DMS153 treated with DMSO at 0.1 percent for 48 hours (cell line): ENCODE results near the gene QSER1.
"Not testable (repeated sequence)": the region's sequence is repeated elsewhere in the genome, so short reads cannot be mapped to it uniquely, and the experiment has no call there.

Source experiments
- DNase-seq: peaks from one replicate; lab custom pipeline; 2025; ENCODE audit not compliant: unreplicated experiment; lab: John Stamatoyannopoulos, UW

The QSER1 gene

DNA sequence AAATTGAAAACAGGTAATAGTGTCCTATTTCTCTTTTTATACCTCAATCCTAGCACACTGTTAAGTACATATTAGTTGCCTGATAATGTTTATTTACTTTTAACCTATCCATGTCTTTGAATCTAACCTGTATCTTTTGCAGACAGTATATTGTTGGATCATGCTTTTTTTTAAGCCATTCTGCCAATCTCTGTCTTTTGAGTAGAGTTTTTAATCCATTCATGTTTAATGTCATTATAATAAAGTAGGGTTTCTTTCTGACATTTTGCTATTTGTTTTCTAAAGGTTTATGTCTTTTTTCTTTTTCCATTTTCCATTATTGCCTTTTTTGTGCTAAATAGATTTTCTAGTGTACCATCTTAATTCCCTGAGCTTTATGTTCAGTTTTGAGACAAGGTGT is 99.3 kb downstream of the QSER1 start:
- no peak for DNase-seq

DNA sequence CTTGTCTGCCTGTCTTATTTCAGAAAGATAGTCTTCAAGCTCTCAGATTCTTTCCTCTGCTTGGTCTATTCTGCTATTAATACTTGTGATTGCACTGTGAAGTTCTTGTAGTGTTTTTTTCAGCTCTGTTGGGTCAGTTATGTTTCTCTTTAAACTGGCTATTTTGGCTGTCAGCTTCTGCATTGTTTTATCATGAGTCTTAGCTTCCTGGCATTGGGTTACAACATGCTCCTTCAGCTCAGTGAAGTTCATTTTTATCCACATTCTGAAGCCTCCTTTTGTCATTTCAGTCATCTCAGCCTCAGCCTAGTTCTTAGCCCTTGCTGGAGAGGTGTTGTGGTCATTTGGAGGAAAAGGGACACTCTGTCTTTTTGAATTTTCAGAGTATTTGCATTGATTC is 107.6 kb downstream of the QSER1 start:
- no peak for DNase-seq

DNA sequence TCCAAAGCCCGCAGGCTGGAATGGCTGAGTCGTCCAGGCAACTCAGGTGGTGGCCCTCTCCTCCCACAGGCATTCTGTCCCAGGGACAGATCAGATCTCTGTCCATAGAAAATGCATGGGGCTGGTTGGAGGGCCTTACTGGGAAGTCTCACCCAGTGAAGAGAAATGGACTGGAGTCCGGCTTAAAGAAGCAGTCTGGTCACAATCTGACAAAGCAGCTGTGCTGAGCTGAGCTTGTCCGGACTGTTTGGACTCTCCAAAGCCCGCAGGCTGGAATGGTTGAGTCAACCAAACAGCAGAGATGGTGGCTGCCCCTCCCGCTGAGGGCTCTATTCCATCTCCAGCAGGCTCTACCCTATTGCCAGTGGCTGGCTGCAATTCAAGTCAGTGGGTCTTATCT is 108.7 kb downstream of the QSER1 start:
- no peak for DNase-seq

DNA sequence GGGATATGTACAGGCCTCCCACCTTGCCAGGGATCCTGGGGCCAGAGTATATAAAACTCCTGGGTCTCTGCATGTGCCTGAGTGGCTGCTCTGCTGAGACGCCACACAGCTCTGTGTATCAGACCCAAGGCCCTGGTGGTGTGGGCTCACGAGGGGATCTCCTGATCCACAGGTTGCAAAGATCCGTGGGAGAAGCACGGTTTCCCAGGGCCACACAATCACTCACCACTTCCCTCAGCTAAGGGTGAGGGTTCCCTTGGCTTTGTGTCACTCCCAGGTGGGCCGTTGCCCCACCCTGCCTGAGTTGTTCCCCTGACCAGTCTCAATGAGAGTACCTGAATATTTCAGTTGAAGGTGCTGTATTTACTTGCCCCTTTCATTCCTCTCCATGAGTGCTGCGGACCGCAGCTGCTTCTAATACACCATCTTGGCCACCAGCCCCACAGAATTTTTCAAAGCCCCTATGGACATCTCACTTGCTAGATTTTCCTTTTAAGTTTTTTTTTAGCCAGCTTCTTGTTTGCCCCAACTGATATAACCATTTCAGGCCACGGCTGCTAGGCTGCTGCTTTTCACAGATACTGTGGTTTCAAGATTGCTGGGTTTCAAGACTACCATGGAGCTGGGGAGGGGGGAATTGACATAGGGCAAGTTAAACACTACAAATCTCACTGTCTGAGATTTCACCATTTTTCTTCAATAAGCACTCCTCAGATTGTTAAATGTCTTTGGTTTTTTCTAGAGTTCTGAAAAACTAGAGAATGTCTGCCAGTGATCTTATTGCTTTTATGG is 109.3 kb downstream of the QSER1 start:
- DNase-seq: no peak

DNA sequence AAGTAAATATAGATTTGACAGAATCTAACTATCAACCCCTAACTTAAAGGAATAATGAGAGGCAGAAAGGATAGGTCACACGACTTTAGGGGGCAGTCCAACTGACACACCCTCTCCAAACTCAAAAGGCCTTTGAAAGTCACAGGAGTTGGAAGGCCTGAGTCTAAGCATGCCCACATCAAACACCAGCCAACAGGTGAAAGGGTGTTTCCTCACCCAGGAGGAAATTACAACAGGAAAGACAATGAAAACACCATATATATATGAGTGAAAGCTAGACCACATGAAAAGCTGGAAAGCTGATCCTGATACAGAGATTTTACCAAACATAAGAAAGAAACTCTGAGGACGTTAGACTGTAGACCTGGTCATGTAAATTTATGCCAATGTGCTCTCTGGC is 112.6 kb downstream of the QSER1 start:
- DNase-seq: no peak

DNA sequence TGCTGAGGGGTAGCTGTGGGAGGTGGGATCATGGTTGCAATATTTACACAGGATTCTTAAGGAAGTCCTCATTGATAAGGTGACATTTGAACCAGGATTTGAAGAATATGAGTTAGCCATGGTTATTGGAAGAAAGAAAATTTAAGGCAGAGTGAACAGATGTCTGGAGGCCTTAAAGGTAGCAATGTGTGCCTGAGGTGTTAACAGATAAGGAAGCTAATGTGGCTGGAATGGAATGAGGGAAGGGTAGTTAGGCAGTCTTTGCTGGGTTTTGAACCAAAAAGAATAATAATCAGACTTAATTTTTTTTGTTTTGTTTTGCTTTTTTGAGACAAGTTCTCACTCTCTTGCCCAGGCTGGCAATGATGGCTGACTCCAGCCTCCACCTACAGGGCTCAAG is 113.4 kb downstream of the QSER1 start:
- no peak for DNase-seq

DNA sequence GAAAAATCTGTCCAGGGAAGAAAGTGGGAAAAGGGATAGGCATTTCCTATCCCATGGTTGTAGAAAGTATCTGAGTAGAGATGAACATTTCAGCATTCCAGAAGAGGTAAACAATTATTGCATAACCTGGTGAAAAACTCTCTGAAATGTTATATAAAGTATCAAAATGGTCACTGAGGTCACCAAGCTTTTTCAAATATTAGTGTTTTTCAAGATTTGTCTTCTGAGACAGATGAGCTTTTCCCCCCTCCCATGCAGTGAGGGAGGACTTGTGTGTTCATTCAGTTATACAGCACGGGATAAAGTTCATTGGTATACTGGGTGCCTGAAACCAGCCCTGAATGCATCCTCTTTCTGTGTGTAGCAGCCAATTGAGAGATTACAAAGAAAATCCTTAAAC is 121.1 kb downstream of the QSER1 start:
- no peak for DNase-seq

DNA sequence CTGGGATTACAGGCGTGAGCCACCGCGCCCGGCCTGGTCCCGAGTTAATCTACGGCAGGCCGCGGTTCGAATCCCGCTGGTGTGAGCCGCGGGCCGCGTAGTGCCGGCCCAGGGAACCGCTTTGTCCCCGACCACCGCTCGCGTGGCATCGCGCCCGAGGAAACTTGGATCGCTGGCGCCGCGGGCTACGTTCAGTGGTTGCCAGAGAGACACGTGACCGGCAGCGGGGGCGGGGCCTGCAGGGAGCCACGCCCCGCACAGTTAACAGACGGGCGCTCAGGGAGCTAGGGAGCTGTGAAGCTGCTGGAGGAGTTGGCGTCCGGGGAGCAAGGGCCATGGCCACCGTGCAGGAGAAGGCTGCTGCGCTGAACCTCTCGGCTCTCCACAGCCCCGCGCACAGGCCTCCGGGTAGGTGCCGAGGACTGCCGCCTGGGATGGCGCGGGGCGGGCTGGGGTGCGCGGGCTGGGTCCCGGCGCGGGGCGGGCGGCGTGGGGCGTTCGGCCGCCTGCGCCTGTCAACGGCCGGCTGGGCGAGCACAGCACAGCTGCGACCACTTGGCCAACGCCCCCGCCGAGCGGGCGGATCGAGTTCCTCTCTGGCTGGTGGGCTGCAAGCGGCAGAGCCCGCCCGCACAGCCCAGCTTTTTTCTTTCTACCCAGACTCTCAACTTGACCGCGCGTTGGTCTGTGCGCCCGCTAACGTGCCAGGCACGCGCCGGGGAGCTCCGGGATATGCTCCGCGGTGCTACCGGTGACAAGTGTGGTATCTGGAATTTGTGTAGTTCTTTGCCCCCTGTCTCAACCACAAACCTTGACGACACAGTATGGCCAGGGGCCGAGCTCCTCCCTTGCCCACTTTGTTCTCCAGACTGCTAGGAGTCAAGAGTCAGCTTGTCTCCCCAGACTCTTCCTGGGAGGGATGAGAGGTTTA is 123.3 kb downstream of the QSER1 start, which contains the start of gene DEPDC7:
DEPDC7 (plus strand) TSS at position 258 of the 931 bp plus-strand sequence; CDS start at position 336, 78 bp downstream.
- peak; percentile 95 for DNase-seq

DNA sequence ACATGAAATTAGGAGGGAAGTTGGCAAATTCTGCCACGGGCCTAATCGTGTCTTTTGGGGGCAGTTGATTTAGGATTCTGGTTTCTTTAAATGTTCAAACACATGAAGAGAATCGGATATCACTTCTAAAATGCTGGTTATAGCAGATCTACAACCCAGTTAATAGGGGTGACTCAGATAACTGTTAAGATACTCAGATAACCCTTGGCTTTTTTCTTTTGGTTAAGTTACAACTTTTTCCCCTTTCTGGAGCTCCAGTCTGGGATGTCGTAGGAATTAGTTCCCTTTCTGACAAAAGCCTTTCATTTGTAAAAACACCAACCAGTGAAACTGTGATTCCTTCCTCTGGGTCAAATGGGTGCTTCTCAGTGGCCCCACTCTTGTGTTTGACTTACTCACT is 124.0 kb downstream of the QSER1 start:
- no peak for DNase-seq

DNA sequence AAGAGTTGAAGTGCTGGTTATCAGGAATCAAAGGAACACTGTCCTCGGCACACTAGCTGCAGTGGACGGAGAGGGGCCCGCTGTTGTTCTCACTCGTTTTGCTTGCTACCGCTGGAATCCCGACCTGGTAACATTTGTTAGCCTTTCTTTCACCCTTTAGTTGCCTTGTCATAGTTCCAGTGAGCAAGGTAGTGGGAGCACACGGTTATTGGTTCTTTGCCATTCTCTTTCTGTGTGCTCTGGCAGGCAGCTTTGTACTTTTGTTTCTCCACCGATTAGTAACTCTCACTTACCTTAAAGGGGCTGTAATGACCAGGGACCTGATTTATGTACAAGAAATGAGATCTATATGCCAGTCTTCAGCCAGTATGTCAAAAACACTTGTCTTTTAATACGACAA is 124.9 kb downstream of the QSER1 start:
- DNase-seq: no peak

DNA sequence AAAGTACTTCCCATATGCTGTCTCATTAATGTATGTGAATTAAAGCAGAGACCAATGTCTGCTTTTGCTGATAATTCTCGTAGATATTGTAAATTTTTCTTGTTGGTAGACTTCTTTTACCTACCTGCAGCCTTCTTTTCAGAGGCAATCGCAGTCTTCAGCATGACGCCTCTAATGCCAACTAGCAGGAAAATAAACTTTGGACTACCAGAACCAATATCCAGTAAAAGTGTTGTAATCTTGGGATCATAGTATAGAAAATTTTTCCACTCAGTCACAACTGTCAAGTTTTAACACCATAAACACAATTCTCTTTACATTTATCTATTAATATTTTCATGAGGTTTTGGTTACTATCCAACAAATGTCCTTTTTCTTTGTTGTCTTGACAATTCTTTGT is 125.4 kb downstream of the QSER1 start:
- no peak for DNase-seq

DNA sequence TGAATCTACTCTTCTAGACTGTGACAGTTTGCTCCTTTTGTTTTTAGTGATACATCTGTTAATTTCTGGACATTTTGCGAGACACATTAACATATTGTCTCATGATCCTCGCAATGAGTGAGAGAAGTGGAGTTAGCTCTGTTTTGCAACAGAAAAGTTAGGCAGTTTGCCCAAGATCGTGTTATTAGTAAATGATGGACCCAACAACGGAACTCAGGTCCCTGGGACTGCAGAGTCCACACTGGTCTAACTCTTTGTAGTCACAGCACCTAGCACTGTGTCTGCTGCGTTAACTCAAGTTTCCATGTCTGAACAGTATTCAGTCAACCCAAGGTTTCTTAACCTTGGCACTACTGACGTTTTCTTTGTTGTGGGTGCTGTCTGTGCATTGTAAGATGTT is 126.2 kb downstream of the QSER1 start:
- no peak for DNase-seq

DNA sequence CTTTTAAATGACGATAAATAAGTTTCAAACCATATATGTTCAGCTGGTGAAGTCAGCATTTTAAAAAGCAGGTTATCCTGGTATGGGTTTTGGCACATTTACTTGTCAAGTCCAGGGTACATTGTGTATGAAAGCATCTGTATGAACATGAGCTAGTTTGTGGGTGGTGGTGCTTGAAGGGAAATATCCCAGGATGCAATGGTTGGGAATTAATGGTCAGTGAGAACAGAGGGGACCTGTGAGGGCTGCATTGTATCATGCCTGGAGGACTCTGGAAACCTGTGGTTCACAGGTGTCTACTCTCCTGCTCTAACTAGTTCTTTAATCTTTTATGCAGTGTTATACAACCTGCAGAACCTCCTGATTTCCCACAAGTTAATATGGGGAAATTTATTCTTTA is 128.9 kb downstream of the QSER1 start:
- no peak for DNase-seq

DNA sequence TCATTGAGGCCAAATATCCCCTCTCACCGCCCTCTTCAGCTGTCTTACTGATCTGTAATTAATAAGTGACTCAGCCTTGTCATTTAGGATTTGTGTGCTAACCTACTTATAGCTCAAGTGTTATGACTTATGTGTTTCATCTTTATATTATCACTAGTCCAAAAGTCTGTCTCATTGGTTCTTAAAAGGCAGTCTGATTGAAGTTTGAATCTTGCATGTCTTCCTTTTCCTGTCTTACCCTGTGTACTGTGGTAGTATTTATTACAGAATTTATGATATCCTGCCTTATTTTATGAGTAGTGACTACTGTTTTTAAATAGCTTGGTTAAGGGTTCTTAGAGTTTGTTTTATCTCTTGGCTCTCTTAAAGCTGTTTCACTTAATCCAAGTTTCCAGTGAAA is 129.3 kb downstream of the QSER1 start:
- no peak for DNase-seq

DNA sequence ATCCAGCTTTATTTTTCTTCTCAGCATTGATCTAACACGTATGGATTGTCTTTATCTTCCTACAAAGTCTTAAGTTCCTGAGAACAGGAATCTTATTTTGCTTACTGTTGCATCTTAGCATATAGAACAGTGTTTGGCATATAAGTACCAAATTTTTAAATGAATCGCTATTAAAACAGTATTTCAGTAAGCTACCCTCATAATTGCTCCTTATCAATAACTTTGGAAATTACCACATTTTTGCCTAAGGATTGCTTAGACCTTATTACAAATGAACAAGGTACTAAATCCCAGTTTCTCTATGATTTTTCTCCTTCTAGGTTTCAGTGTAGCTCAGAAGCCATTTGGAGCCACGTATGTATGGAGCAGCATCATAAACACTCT is 132.7 kb downstream of the QSER1 start:
- no peak for DNase-seq

DNA sequence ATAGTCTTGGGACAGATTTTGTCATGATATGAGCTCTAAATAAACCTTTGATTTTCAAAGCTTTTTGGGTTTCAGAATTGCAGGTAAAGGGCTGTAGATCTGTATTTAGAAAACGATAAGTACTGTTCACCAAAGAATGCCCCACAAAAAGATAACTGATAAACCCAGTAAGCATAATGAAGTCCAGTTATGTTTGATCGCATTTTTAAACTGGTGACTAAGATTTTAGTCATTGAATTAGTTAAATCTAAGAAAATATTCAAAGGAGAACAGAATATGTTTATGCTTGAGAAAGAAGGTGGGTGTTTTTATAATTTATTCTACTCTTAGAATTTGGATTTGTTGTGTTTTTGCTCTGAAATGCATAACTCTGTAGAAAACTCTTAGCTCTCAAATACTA is 134.6 kb downstream of the QSER1 start:
- no peak for DNase-seq

DNA sequence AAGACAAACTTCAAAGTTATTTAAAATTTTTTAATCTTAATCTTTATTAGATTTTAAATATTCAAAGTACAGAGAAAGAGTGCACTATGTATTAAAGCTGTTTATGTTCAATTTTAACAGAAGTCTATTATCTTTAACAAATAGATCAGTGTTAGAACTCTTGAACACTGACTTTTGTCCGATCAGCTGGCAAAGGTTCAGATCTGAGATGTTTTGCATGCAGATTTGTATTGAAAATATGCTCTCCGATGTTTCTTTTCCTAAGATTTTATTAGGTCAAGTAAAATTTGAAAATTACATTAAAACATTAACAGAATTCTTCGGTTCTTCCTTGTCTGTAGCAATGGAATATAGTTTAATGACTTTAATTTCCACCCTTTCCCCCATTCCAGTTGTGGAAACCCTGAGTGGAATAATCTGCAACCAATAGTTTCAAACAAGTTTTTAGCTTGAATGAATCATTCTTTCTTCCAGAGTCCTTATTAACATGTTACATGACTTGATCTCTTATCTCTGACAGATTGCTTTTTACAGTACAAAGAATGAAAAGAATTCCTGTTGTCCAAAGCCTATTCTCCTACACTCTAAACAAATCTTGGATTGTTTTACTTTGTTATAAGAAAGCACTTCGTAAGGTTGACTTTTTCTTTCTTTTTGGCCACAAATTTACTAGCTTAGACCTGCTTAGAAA is 135.4 kb downstream of the QSER1 start:
- DNase-seq: no peak

DNA sequence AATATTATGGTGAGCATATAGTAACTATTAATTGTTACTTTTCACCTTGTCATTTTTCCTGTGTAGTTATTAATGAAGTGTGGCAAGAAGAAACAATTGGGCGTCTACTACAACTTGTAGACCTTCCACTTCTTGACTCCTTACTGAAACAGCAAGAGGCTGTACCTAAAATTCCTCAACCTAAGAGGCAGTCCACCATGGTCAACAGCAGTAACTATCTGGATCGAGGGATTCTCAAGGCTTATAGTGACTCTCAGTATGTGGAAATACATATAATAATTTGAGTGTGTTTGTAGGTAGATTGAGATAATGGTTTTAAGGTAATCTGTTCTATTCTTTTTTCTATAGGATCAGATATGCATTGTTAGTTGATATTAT is 135.9 kb downstream of the QSER1 start:
- DNase-seq: no peak

DNA sequence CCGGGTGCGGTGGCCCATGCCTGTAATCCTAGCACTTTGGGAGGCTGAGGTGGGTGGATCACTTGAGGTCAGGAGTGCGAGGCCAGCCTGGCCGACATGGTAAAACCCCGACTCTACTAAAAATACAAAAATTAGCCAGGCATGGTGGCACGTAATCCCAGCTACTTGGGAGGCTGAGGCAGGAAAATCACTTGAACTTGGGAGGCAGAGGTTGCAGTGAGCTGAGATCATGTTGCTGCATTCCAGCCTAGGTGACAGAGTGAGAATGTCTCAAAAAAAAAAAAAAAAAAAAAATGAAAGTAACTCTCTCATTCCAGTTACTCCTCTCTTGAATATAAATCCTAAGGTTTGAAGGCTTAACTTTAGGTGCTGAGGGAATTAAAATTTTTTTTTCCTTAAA is 136.6 kb downstream of the QSER1 start:
- not testable (repeated sequence) for DNase-seq
